Glutamatergic neuron (in vitro differentiated cells): Measurements from ENCODE around the gene ATP2B3. TPM values are rescaled to one million over a fixed set of nuclear protein-coding genes. Genes with fewer than 3 reads are reported as not detected.

Experiments used
- DNase-seq: peaks from one replicate; pipeline ENCODE4 v3.0.0; 2022
- H3K27ac Mint-ChIP-seq: one replicate; pipeline ENCODE4 v1.8.0; 2020; ENCODE audit warnings: mild to moderate bottlenecking, mixed read lengths, inconsistent platforms; ENCODE audit not compliant: unreplicated experiment
- H3K27me3 Mint-ChIP-seq: one replicate; pipeline ENCODE4 v1.8.0; 2020; ENCODE audit warnings: mild to moderate bottlenecking, moderate library complexity, mixed read lengths, inconsistent platforms; ENCODE audit not compliant: unreplicated experiment
- H3K36me3 Mint-ChIP-seq: one replicate; pipeline ENCODE4 v1.8.0; 2020; ENCODE audit warnings: mild to moderate bottlenecking, mixed read lengths, inconsistent platforms; ENCODE audit not compliant: unreplicated experiment
- H3K4me1 Mint-ChIP-seq: one replicate; pipeline ENCODE4 v1.8.0; 2020; ENCODE audit warnings: mild to moderate bottlenecking, low read depth, mixed read lengths, inconsistent platforms; ENCODE audit not compliant: unreplicated experiment
- H3K4me3 Mint-ChIP-seq: one replicate; pipeline ENCODE4 v1.8.0; 2020; ENCODE audit warnings: mild to moderate bottlenecking, mixed read lengths, inconsistent platforms; ENCODE audit not compliant: unreplicated experiment
- H3K9me3 Mint-ChIP-seq: one replicate; pipeline ENCODE4 v1.8.0; 2020; ENCODE audit warnings: mild to moderate bottlenecking, moderate library complexity, mixed read lengths, inconsistent platforms; ENCODE audit not compliant: unreplicated experiment
- total RNA-seq: library from RNA; stranded (reverse); fragmentation: NEBNext Ultra II Directional; extraction: Animal tissue kit (Norgen Biotek cat#: 25700); gene quantifications from one replicate; pipeline ENCODE4 v1.2.1, GENCODE V29; 2021; ENCODE audit not compliant: unreplicated experiment
- TF ChIP-seq, protein P1 (sequence below): fragments of 200-600 bp; sonication (generic); IDR thresholded peaks from one replicate; pipeline ENCODE4 v1.5.0; 2021; ENCODE audit not compliant: partially characterized antibody, unreplicated experiment

ATP2B3 gene
- total RNA-seq, 1 donor from 2014 or later: 68.0 TPM

GRCh38 chrX:153501530-153501929 lies 15.9 kb upstream of the ATP2B3 start:
- DNase-seq: no peak
- Mint-ChIP-seq H3K27ac (no peak overlapping the region), H3K9me3 (no peaks in the 10 kb centered on the region), H3K27me3 (peaks cover 5% of the 10 kb centered on the region), H3K4me1 (no peaks in the 10 kb centered on the region), H3K4me3 (no peak overlapping the region), H3K36me3 (no peaks in the 10 kb centered on the region)
- TF ChIP-seq, protein P1, sequence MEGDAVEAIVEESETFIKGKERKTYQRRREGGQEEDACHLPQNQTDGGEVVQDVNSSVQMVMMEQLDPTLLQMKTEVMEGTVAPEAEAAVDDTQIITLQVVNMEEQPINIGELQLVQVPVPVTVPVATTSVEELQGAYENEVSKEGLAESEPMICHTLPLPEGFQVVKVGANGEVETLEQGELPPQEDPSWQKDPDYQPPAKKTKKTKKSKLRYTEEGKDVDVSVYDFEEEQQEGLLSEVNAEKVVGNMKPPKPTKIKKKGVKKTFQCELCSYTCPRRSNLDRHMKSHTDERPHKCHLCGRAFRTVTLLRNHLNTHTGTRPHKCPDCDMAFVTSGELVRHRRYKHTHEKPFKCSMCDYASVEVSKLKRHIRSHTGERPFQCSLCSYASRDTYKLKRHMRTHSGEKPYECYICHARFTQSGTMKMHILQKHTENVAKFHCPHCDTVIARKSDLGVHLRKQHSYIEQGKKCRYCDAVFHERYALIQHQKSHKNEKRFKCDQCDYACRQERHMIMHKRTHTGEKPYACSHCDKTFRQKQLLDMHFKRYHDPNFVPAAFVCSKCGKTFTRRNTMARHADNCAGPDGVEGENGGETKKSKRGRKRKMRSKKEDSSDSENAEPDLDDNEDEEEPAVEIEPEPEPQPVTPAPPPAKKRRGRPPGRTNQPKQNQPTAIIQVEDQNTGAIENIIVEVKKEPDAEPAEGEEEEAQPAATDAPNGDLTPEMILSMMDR: no peak

DNA sequence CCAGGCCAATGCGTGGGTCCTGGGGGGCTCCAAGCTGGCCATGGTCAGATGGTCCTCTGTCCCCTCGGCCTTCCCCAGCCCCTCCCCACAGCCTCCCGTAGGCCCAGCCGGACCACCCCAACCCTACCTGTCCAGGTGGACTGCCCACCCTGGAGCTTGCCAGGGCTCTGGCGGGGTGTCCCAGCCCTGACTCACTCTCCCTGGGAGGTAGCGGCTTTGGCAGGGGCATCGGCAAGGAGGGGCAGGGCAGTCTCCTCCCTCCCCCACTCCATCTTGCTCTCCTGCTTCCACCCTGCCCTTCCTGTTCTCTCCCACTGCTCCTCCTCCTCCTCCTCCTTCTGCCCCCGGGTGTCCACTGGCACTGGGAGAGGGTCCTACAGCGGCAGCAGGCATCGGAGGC lies 15.3 kb upstream of the ATP2B3 start:
- Mint-ChIP-seq H3K9me3 (no peaks in the 10 kb centered on the region), H3K4me1 (no peaks in the 10 kb centered on the region), H3K27me3 (peaks cover 5% of the 10 kb centered on the region), H3K4me3 (no peak overlapping the region), H3K27ac (no peak overlapping the region), H3K36me3 (no peaks in the 10 kb centered on the region)
- TF ChIP-seq, protein P1: no peak
- DNase-seq: no peak

DNA sequence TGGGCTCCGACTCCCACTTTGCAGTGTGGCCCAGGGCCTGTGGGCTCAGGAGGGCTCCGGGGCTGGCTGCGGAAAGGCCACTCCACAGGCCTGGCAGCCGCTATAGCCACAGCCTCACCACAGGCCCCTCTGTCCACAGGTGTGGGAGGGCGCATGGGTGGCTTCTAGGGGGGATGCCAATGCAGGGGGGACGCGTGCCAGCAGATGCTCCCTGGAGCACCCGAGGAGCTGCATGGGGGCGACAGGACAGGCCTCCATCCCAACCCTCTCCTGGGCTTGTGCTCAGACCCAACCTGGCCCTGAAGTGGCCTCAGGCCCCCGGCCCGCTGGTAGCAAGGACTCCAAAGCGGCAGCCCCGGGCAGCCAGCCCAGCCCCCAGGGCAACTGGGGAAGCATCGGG lies 14.6 kb upstream of the ATP2B3 start:
- no peak for DNase-seq
- no peak overlapping the region for H3K27ac Mint-ChIP-seq
- H3K9me3 Mint-ChIP-seq: no peaks in the 10 kb centered on the region
- H3K27me3 Mint-ChIP-seq: peaks cover 5% of the 10 kb centered on the region
- no peaks in the 10 kb centered on the region for H3K36me3 Mint-ChIP-seq
- no peak overlapping the region for H3K4me3 Mint-ChIP-seq
- H3K4me1 Mint-ChIP-seq: no peaks in the 10 kb centered on the region
- TF ChIP-seq, protein P1: no peak

GRCh38 chrX:153504445-153505016 lies 12.9 kb upstream of the ATP2B3 start:
- no peak overlapping the region for H3K4me3 Mint-ChIP-seq
- no peaks in the 10 kb centered on the region for H3K9me3 Mint-ChIP-seq
- H3K4me1 Mint-ChIP-seq: no peaks in the 10 kb centered on the region
- no peak overlapping the region for H3K27ac Mint-ChIP-seq
- H3K27me3 Mint-ChIP-seq: peaks cover 5% of the 10 kb centered on the region
- no peaks in the 10 kb centered on the region for H3K36me3 Mint-ChIP-seq
- TF ChIP-seq, protein P1: no peak
- DNase-seq: no peak

DNA sequence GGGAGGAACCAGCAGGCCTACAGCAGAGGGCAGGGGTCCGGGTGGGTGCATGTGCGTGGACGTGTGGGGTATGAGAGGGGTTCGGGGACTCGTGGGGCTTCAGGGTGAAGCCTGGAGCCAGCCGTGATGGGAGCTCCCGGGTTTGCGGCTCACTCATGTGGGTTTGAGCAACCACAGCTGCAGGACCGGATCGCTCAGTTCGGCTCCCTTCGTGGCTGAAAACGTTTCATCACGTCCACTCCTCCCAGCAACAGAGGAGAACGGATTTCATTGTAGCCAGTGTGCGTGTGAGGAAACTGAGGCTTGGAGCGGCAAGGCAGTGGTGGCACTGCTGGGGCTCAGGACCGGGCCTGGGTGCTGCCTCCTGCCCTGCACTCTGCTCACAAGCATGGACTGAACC lies 12.1 kb upstream of the ATP2B3 start:
- H3K4me3 Mint-ChIP-seq: no peak overlapping the region
- no peaks in the 10 kb centered on the region for H3K36me3 Mint-ChIP-seq
- no peak overlapping the region for H3K27ac Mint-ChIP-seq
- TF ChIP-seq, protein P1: no peak
- no peak for DNase-seq
- no peaks in the 10 kb centered on the region for H3K4me1 Mint-ChIP-seq
- no peaks in the 10 kb centered on the region for H3K9me3 Mint-ChIP-seq
- peaks cover 5% of the 10 kb centered on the region for H3K27me3 Mint-ChIP-seq
